ENCODE data around the gene HPGD.

GRCh38 chr4:174564529-174564928 lies 42.2 kb upstream of the HPGD start:
- no peak for TF ChIP-seq POLR2A (IDR thresholded peaks at IDR 0.05)
- TF ChIP-seq, protein P1, sequence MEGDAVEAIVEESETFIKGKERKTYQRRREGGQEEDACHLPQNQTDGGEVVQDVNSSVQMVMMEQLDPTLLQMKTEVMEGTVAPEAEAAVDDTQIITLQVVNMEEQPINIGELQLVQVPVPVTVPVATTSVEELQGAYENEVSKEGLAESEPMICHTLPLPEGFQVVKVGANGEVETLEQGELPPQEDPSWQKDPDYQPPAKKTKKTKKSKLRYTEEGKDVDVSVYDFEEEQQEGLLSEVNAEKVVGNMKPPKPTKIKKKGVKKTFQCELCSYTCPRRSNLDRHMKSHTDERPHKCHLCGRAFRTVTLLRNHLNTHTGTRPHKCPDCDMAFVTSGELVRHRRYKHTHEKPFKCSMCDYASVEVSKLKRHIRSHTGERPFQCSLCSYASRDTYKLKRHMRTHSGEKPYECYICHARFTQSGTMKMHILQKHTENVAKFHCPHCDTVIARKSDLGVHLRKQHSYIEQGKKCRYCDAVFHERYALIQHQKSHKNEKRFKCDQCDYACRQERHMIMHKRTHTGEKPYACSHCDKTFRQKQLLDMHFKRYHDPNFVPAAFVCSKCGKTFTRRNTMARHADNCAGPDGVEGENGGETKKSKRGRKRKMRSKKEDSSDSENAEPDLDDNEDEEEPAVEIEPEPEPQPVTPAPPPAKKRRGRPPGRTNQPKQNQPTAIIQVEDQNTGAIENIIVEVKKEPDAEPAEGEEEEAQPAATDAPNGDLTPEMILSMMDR (IDR thresholded peaks at IDR 0.05): no peak
